Karpas-422 (cell line): Measurements from ENCODE around the gene NPAS3. TPM values are rescaled to one million over a fixed set of nuclear protein-coding genes. Genes with fewer than 3 reads are reported as not detected.

Experiments used
- DNase-seq: peaks from one replicate; pipeline ENCODE4 v3.0.0-alpha.2; 2015
- H2AFZ ChIP-seq: fragments of 200-600 bp; sonication (generic); 2 replicates; pipeline ENCODE4 v1.6.1; 2014; ENCODE audit warnings: antibody characterized with exemption, low read length, mixed read lengths
- H3K27ac ChIP-seq: fragments of 200-600 bp; sonication (generic); 2 replicates; pipeline ENCODE4 v1.5.1; 2014; ENCODE audit warnings: mild to moderate bottlenecking, low read length, moderate library complexity
- H3K27me3 ChIP-seq: fragments of 200-600 bp; sonication (generic); 2 replicates; pipeline ENCODE4 v1.6.1; 2014; ENCODE audit warnings: low read length, mixed read lengths
- H3K36me3 ChIP-seq: fragments of 200-600 bp; sonication (generic); 2 replicates; pipeline ENCODE4 v1.6.1; 2014; ENCODE audit warnings: low read length, mixed read lengths; ENCODE audit not compliant: insufficient read depth
- H3K4me1 ChIP-seq: fragments of 200-600 bp; sonication (generic); 2 replicates; pipeline ENCODE4 v1.6.1; 2014; ENCODE audit warnings: mild to moderate bottlenecking, low read length, mixed read lengths
- H3K4me2 ChIP-seq: fragments of 200-600 bp; sonication (generic); 2 replicates; pipeline ENCODE4 v1.6.1; 2014; ENCODE audit warnings: low read length, low read depth, mild to moderate bottlenecking; ENCODE audit not compliant: poor library complexity, severe bottlenecking
- H3K4me3 ChIP-seq: fragments of 200-600 bp; sonication (generic); 2 replicates; pipeline ENCODE4 v1.5.1; 2014; ENCODE audit warnings: mild to moderate bottlenecking, antibody characterized with exemption, low read length, mixed read lengths
- H3K79me2 ChIP-seq: fragments of 200-600 bp; sonication (generic); 2 replicates; pipeline ENCODE4 v1.6.1; 2014; ENCODE audit warnings: mild to moderate bottlenecking, low read length, mixed read lengths
- H3K9ac ChIP-seq: fragments of 200-600 bp; sonication (generic); 2 replicates; pipeline ENCODE4 v1.6.0; 2014; ENCODE audit warnings: low read length
- H3K9me2 ChIP-seq: fragments of 200-600 bp; sonication (generic), shearing (Covaris generic); replicated peaks from 2 replicates; pipeline ENCODE4 v1.6.0; 2014; ENCODE audit warnings: mild to moderate bottlenecking, low read length, moderate library complexity; ENCODE audit not compliant: insufficient read depth
- H3K9me3 ChIP-seq: fragments of 300-700, 200-600 bp; sonication (generic); 2 replicates; pipeline ENCODE4 v1.6.1; 2014; ENCODE audit warnings: low read length, mixed read lengths
- H4K20me1 ChIP-seq: fragments of 200-600 bp; sonication (generic); 2 replicates; pipeline ENCODE4 v1.6.1; 2014; ENCODE audit warnings: mild to moderate bottlenecking, antibody characterized with exemption, low read length, low read depth; ENCODE audit not compliant: insufficient read depth
- total RNA-seq: library from RNA; depleted of rRNA; stranded (reverse); fragments of >200 nt; shearing (Covaris generic); gene quantifications from 2 replicates; pipeline ENCODE4 v1.2.3, GENCODE V29; 2014; ENCODE audit warnings: low replicate concordance

NPAS3 gene
- total RNA-seq, 1 experiment from 2014 or later: 1.6 TPM

DNA sequence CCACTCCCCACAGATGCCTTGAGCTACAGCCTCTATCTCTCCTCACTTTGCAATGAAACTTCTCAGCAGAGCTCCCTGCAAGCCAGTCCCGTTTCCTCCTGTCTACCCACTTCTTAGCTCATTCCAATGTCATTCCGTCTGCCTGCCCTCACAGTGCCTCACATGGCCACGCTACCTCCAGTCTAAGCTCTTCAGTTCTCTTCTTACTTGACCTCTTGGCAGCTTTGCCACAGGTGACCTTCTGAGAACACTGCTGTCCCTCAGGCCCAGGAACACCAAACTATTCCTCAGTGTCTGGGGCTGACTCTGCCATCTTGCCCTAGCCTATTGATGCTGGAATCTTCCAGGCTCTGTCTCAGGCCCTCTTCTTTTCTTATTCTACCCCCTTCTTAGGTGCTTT, 902.1 kb downstream of the NPAS3 start:
- no peaks in the 10 kb centered on the region for H3K9me2 ChIP-seq
- peaks cover 19% of the 10 kb centered on the region for H3K4me1 ChIP-seq
- no peaks in the 10 kb centered on the region for H3K79me2 ChIP-seq

DNA sequence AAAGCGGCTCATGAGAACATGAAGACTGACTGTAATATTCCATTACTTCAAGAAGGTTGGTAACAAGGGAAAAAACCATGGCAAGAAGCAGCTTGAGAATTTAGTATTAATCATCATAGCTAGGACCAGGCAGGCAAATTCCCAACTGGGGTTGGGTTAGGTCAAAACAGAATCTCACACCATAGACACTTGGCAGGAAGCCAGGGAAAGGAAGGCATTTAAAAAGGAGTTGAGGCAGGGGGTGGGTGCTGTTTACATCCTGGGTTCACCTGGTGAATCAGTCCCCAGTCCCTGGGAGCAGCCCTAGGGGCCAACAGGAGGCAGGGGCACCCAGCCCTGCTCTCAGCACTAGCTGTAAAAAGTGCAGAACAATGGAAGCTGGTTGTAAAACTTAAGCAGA, 903.6 kb downstream of the NPAS3 start:
- H2AFZ ChIP-seq: no peak overlapping the region
- no peak overlapping the region for H3K4me3 ChIP-seq
- no peak overlapping the region for H3K27ac ChIP-seq
- H4K20me1 ChIP-seq: no peaks in the 10 kb centered on the region
- no peaks in the 10 kb centered on the region for H3K79me2 ChIP-seq
- H3K27me3 ChIP-seq: no peaks in the 10 kb centered on the region
- no peak overlapping the region for H3K9ac ChIP-seq
- no peak overlapping the region for H3K4me2 ChIP-seq
- no peaks in the 10 kb centered on the region for H3K9me3 ChIP-seq
- H3K9me2 ChIP-seq: no peaks in the 10 kb centered on the region
- H3K36me3 ChIP-seq: no peaks in the 10 kb centered on the region
- H3K4me1 ChIP-seq: peaks cover 19% of the 10 kb centered on the region
- DNase-seq: no peak

More for the DNA sequence above, 902.1 kb downstream of the NPAS3 start:
- H3K9ac ChIP-seq: no peak overlapping the region
- H3K4me2 ChIP-seq: peak overlapping the region; percentile 38
- peak overlapping the region; percentile 74 for H2AFZ ChIP-seq
- no peak overlapping the region for H3K27ac ChIP-seq
- no peaks in the 10 kb centered on the region for H4K20me1 ChIP-seq
- H3K9me3 ChIP-seq: no peaks in the 10 kb centered on the region
- H3K4me3 ChIP-seq: no peak overlapping the region; the same call in 1 of the 2 replicates
- no peak for DNase-seq
- no peaks in the 10 kb centered on the region for H3K36me3 ChIP-seq
- H3K27me3 ChIP-seq: no peaks in the 10 kb centered on the region

DNA sequence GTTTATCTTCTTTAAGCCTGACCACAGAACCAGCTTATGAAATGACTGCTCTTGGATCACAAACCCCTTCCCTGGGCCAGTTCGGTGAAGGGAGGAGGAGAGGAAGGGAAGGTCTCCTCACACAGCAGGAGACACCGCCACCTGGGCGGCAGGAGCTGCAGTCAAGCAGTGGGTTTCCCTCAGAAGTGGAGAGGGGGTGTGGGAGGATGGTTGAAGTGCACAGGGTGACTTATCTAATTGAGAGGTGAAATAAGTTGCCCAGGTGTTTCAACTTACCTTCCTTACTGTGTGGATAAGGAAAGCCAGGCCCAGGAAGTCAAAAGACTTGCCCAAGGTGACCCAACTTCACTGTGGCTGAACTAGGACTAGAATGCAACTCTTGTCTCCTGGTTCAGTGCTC, 905.4 kb downstream of the NPAS3 start:
- no peak for DNase-seq
- no peaks in the 10 kb centered on the region for H3K9me2 ChIP-seq
- H2AFZ ChIP-seq: no peak overlapping the region
- no peaks in the 10 kb centered on the region for H3K36me3 ChIP-seq
- H3K4me1 ChIP-seq: peaks cover 21% of the 10 kb centered on the region
- no peaks in the 10 kb centered on the region for H4K20me1 ChIP-seq
- H3K4me3 ChIP-seq: no peak overlapping the region
- no peak overlapping the region for H3K9ac ChIP-seq
- no peaks in the 10 kb centered on the region for H3K9me3 ChIP-seq
- H3K27ac ChIP-seq: no peak overlapping the region
- H3K79me2 ChIP-seq: no peaks in the 10 kb centered on the region
- no peaks in the 10 kb centered on the region for H3K27me3 ChIP-seq
- no peak overlapping the region for H3K4me2 ChIP-seq

DNA sequence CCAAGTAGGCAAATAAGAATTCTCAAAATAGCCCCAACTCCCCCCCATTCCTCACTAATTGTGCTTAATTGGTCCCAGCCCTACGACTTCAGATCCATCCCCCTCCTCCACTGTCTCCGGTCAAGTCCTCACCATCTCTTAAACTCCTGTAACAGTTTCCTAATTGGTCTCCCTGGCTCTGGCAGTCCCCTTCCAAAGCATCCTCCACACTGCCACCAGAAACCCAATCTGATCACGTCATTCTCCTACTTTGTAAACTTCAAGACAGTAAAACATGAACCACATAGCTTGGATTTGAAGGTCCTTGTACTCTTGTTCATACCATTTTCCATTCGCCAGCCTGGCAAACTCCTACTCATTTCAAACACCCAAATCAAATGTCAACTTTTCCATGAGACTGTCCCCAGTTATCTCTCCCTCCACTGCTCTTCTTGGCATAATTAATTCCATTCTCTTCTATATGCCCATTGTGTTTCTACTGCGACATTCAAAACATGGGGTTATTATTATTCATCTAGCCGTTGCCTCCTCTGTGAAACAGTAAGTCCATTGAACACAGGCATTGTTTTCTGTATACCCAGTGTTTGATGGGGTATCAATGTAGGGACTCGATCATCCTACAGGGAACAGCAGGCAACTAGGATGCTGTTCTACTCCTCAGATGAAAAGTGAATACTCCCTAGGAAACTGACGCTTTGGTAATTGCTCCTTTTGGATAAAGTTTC, 907.6 kb downstream of the NPAS3 start:
- Histone ChIP-seq H3K79me2 (no peaks in the 10 kb centered on the region), H3K9me2 (no peaks in the 10 kb centered on the region)

DNA sequence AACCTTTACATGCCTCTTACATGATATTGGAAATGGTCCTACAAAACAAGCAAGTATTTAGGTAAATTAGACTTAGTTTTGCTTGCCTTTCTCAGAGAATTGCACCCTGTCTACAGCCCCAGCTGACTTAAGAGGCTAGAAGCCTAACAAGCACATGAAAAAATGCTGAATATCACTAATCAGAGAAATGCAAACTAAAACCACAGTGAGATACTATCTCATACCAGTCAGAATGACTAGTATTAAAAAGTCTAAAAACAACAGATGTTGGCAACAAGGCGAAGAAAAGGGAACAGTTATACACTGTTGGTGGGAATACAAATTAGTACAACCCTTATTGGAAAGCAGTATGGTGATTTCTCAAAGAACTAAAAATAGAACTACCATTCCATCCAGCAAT, 908.4 kb downstream of the NPAS3 start:
- no peak overlapping the region for H2AFZ ChIP-seq
- no peaks in the 10 kb centered on the region for H3K79me2 ChIP-seq
- H3K36me3 ChIP-seq: no peaks in the 10 kb centered on the region
- H3K4me1 ChIP-seq: peaks cover 21% of the 10 kb centered on the region
- DNase-seq: no peak
- H3K27me3 ChIP-seq: no peaks in the 10 kb centered on the region
- no peak overlapping the region for H3K27ac ChIP-seq
- H3K4me2 ChIP-seq: no peak overlapping the region
- no peaks in the 10 kb centered on the region for H3K9me3 ChIP-seq
- no peaks in the 10 kb centered on the region for H3K9me2 ChIP-seq
- no peaks in the 10 kb centered on the region for H4K20me1 ChIP-seq
- no peak overlapping the region for H3K4me3 ChIP-seq
- no peak overlapping the region for H3K9ac ChIP-seq

More for the DNA sequence above, 907.6 kb downstream of the NPAS3 start:
- H3K9ac ChIP-seq: no peak overlapping the region
- no peak overlapping the region for H3K27ac ChIP-seq
- H3K36me3 ChIP-seq: no peaks in the 10 kb centered on the region
- no peak overlapping the region for H3K4me3 ChIP-seq
- H2AFZ ChIP-seq: no peak overlapping the region
- no peaks in the 10 kb centered on the region for H3K27me3 ChIP-seq
- no peak overlapping the region for H3K4me2 ChIP-seq
- H3K4me1 ChIP-seq: peaks cover 19% of the 10 kb centered on the region
- H3K9me3 ChIP-seq: no peaks in the 10 kb centered on the region
- no peaks in the 10 kb centered on the region for H4K20me1 ChIP-seq
- no peak for DNase-seq

DNA sequence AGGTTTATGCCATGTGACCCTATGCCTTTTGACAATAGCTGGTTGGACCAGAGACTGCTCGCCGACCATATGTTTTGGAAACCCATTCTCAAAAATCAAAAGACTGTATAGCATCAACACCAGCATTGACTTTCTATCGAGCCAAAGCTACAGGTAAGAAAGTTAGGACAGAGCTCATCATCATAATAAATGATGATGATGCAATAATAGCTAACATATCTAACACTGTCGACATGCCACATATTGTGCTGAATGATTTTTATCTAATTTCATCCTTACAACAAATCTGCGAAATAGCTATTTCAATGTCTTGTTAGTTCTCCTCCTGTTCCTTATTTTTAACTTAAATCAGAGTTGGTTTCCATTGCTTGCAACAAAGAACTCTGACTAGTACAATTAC, 909.3 kb downstream of the NPAS3 start:
- no peak for DNase-seq
- H3K9me3 ChIP-seq: no peaks in the 10 kb centered on the region
- no peak overlapping the region for H3K27ac ChIP-seq
- H3K79me2 ChIP-seq: no peaks in the 10 kb centered on the region
- H3K27me3 ChIP-seq: no peaks in the 10 kb centered on the region
- peaks cover 30% of the 10 kb centered on the region for H3K4me1 ChIP-seq
- no peaks in the 10 kb centered on the region for H3K36me3 ChIP-seq
- H3K4me3 ChIP-seq: no peak overlapping the region
- no peak overlapping the region for H3K4me2 ChIP-seq
- H4K20me1 ChIP-seq: no peaks in the 10 kb centered on the region
- no peak overlapping the region for H2AFZ ChIP-seq
- no peaks in the 10 kb centered on the region for H3K9me2 ChIP-seq
- no peak overlapping the region for H3K9ac ChIP-seq

DNA sequence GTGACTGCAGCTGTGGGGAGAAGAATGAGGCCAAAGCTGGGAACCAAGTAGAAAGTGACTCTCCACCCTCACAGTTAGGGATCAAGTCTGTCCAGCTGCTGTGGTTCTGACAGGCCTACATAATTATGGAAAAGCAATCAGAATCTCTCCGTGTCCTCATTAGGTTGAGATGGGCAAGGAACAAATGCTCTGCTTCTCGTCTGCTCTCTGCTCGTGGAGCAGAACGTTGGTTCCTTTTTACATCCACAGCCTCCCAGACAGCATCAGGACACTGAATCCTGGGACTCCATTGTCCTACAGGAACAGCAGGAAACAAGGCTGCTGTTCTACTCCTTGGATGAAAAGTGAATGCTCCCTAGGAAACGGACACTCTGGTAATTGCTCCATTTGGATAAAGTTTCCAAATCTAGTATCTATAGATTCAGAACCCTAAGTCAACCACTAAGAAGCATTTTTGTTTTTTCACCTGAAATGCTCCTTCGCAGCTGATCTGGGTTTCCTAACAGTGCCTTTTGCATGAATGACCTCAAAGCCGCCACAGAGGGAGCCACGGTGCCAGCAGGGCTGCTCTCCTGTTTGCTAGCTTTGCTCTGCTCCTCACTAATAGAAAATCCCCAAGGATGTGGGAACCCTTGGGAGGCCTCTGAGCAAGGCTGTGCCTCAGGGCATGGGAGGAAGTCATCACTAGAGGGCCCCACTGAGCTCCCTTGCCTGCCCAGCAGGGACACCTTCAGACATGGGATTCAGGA, 910.2 kb downstream of the NPAS3 start:
- no peaks in the 10 kb centered on the region for H3K9me2 ChIP-seq
- no peak overlapping the region for H3K9ac ChIP-seq
- H4K20me1 ChIP-seq: no peaks in the 10 kb centered on the region
- no peak overlapping the region for H2AFZ ChIP-seq
- H3K4me2 ChIP-seq: no peak overlapping the region
- peak; percentile 74 for DNase-seq
- H3K4me1 ChIP-seq: peaks cover 33% of the 10 kb centered on the region
- no peak overlapping the region for H3K27ac ChIP-seq
- no peaks in the 10 kb centered on the region for H3K27me3 ChIP-seq
- H3K9me3 ChIP-seq: no peaks in the 10 kb centered on the region
- no peaks in the 10 kb centered on the region for H3K36me3 ChIP-seq
- no peaks in the 10 kb centered on the region for H3K79me2 ChIP-seq
- H3K4me3 ChIP-seq: no peak overlapping the region

DNA sequence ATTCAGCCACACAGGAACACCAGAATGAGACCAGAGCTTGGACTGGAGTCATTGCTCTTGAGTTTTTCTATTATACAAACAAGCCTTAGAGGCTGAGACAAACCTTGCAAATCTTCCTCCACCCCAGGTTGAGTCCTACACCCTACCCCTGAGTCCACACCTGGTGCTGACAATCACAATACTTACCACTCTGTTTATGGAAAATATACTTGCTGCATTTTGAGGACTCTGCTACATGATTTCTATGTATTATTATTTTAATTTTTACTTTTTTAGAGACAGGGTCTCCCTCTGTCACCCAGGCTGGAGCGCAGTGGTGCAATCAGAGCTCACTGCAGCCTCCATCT, 910.7 kb downstream of the NPAS3 start:
- no peak overlapping the region for H3K4me3 ChIP-seq
- H3K27me3 ChIP-seq: no peaks in the 10 kb centered on the region
- H3K36me3 ChIP-seq: no peaks in the 10 kb centered on the region
- peaks cover 33% of the 10 kb centered on the region for H3K4me1 ChIP-seq
- H3K27ac ChIP-seq: no peak overlapping the region
- no peaks in the 10 kb centered on the region for H3K79me2 ChIP-seq
- no peaks in the 10 kb centered on the region for H3K9me3 ChIP-seq
- no peak overlapping the region for H3K9ac ChIP-seq
- H3K9me2 ChIP-seq: no peaks in the 10 kb centered on the region
- H4K20me1 ChIP-seq: no peaks in the 10 kb centered on the region
- no peak for DNase-seq
- H2AFZ ChIP-seq: no peak overlapping the region
- no peak overlapping the region for H3K4me2 ChIP-seq
